ENCODE measurements around the gene RASGRF1. TPM values are rescaled to one million over a fixed set of nuclear protein-coding genes. Genes with fewer than 3 reads are reported as not detected.
A peak's percentile ranks its signal among the peaks of the same experiment; 100 is the strongest.

Gene RASGRF1
- total RNA-seq, 2 experiments from 2014 or later: not detected

- Mint-ChIP-seq H3K4me3 (no peak overlapping the region), H3K4me1 (peaks cover 27% of the 10 kb centered on the region), H3K36me3 (ENCODE audit: low read depth) (peaks cover 51% of the 10 kb centered on the region), H3K27me3 (no peaks in the 10 kb centered on the region), H3K27ac (peak overlapping the region; percentile 38), H3K9me3 (no peaks in the 10 kb centered on the region)
- POLR2A ChIA-PET: no interaction called here
- DNase-seq: no peak
- CTCF ChIA-PET: interaction anchor here (1.2 to 1.8 kb wide), 3 partner anchors 8 to 27 kb away, joined by 4 to 6 read pairs (median 6); no protein-coding TSS in a partner anchor
Measured at GRCh38 chr15:78910271-78910670, 180.3 kb downstream of the RASGRF1 start.

Other genes starting within 250 kb of the RASGRF1 start
- gene MORF4L1, start 217.9 kb downstream of the RASGRF1 start, total RNA-seq: 100 to 1,000 TPM; 225 to 274 TPM
- 10 to 100 TPM; 46.7 to 54.8 TPM for gene CTSH, start 145.7 kb downstream of the RASGRF1 start, total RNA-seq
- gene ANKRD34C, start 191.9 kb upstream of the RASGRF1 start, total RNA-seq: not detected
- gene TMED3, start 220.3 kb upstream of the RASGRF1 start, total RNA-seq: 10 to 100 TPM; 32.4 to 33.7 TPM

Measured in activated CD4-positive, alpha-beta T cell treated with anti-CD3 and anti-CD28 coated beads, Interleukin-2, amount 10 ng/mL, durations not matched to agents 7 days and 5 days (primary cell).